ENCODE results near the gene CCR7. TPM values are rescaled to one million over a fixed set of nuclear protein-coding genes. Genes with fewer than 3 reads are reported as not detected.

Gene CCR7
- total and polyA plus RNA-seq, 2 of the 8 experiments (the other 6 are each of a cell fraction or from before 2014, with no cell fraction given): 0.12 to 0.17 TPM

DNA sequence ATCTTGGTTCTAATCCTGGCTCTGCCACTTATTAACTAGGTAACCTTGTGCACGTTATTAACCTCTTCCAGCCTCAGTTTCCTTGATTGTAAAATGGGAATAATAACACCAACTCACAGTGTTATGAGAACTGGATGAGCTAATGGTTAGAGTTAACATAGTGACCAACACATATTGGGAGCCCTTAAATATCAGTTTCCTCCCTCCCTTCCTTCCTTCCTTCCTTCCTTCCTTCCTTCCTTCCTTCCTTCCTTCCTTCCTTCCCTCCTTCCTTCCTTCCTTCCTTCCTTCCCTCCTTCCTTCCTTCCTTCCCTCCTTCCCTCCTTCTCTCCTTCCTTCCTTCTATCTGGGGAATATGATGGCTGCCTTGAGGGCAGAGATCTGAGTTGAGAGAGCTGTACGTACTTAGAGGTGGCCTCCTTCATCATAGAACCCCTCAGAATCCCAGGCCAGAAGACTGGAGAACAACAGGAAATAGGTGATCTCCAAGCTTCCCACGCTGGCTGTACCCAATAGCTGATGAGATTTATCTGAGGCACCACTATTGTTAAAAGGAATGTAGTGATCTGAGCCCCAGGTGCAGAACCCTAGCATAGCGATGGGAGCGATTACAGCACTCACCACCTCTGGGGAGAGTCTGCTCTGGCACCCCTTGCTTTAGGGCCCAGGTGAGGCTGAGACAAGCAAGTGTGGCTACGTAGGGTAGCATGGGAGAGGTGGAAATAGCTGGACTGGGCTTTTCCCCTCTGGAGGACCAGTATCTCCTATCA lies 26.2 kb downstream of the CCR7 start:
- Histone ChIP-seq H3K4ac (replicated peaks; ENCODE audit: insufficient read length, low read depth, low read length) (no peak overlapping the region), H3K79me2 (ENCODE audit: control insufficient read depth in 1 of 2, insufficient read depth in 2 of 2, low read length in 2 of 2) (no peaks in the 10 kb centered on the region), H4K20me1 (replicated peaks in 1 of 2; ENCODE audit: control insufficient read depth in 1 of 2, insufficient read depth in 2 of 2, low read length in 2 of 2) (peaks cover 0 to 1% of the 10 kb centered on the region in 2 experiments), H3K4me3 (ENCODE audit: extremely low read depth in 1 of 4, insufficient read depth in 2 of 4, low read depth in 3 of 4, low read length in 4 of 4) (no peak overlapping the region), H3K79me1 (ENCODE audit: low read depth, low read length) (no peaks in the 10 kb centered on the region), H3K23me2 (ENCODE audit: low read depth, low read length) (peaks cover 3% of the 10 kb centered on the region; the same call in 1 of the 2 replicates), H3K56ac (replicated peaks; ENCODE audit: insufficient read length, low read depth, low read length) (no peak overlapping the region), H3K4me2 (ENCODE audit: insufficient read depth in 1 of 2, low read depth in 2 of 2, low read length in 2 of 2) (no peak overlapping the region), H3K9ac (replicated peaks in 1 of 4; ENCODE audit: extremely low read depth in 1 of 4, low read depth in 3 of 4, low read length in 3 of 4) (no peak overlapping the region), H4K5ac (ENCODE audit: insufficient read length, low read depth, low read length) (no peak overlapping the region), H2BK120ac (replicated peaks; ENCODE audit: low read depth, low read length) (no peak overlapping the region), H4K91ac (replicated peaks; ENCODE audit: insufficient read length, low read length) (no peak overlapping the region), H2BK12ac (ENCODE audit: low read depth, low read length) (no peak overlapping the region), H2AFZ (ENCODE audit: low read length) (no peak overlapping the region), H2BK20ac (ENCODE audit: low read length) (no peak overlapping the region), H2BK15ac (ENCODE audit: low read length) (no peak overlapping the region), H3K27ac (ENCODE audit: low read depth, low read length) (no peak overlapping the region), H2AK5ac (ENCODE audit: low read depth, low read length) (no peak overlapping the region), H4K8ac (ENCODE audit: extremely low read depth, insufficient read depth, low read length) (no peak overlapping the region), H3K23ac (ENCODE audit: insufficient read length) (no peak overlapping the region), H3K9me3 (ENCODE audit: insufficient read depth in 2 of 2, low read depth in 1 of 2, low read length in 1 of 2) (no peaks in the 10 kb centered on the region), H3K18ac (ENCODE audit: extremely low read depth, low read length) (no peak overlapping the region), H3K14ac (ENCODE audit: insufficient read length) (no peak overlapping the region), H2BK5ac (ENCODE audit: low read depth, low read length) (no peak overlapping the region), H3K4me1 (replicated peaks in 1 of 4; ENCODE audit: control insufficient read depth in 3 of 4, insufficient read depth in 4 of 4, low read length in 3 of 4) (peaks cover 2 to 11% (median 5%) of the 10 kb centered on the region in 4 experiments; a peak in 6 of 7 replicates), H3K27me3 (replicated peaks in 1 of 4; ENCODE audit: control insufficient read depth in 3 of 4, extremely low read depth in 1 of 4, insufficient read depth in 3 of 4, low read length in 3 of 4) (no peaks in the 10 kb centered on the region; a peak in 1 of 7 replicates), H3K36me3 (ENCODE audit: control insufficient read depth in 2 of 4, insufficient read depth in 4 of 4, low read length in 3 of 4) (no peaks in the 10 kb centered on the region)
- ChIA-PET CTCF (ENCODE audit: partially characterized antibody) (interaction anchor here (0.5 to 19.4 kb wide), 18 partner anchors 10 to 540 kb away, joined by 3 to 435 read pairs (median 4); partner anchors contain the start of gene IGFBP4), POLR2A (ENCODE audit: partially characterized antibody) (interaction anchor here (0.5 to 1.6 kb wide), 5 partner anchors 13 to 217 kb away, joined by 3 read pairs; no protein-coding TSS in a partner anchor)
- WGBS, 2 experiments (ENCODE audit: extremely low coverage in 1 of 2, insufficient coverage in 1 of 2, insufficient read length in 1 of 2, insufficient replicate concordance in 2 of 2, low coverage in 1 of 2, low lambda C conversion rate in 2 of 2, missing lambda C conversion rate in 1 of 2): 85% methylated on average over 6 of the region's 6 CpGs; no CpG with 5 or more reads in 1 of the 2 experiments
- no peak for FAIRE-seq
- DNase-seq (ENCODE audit: low read depth in 1 of 2, low spot score in 2 of 2): no peak
- TF ChIP-seq CREB1 (IDR thresholded peaks at IDR 0.05): no peak
- TF ChIP-seq BCL11A (IDR thresholded peaks at IDR 0.05; ENCODE audit: low read depth in 2 of 2, low read length in 2 of 2): no peak
- no peak for TF ChIP-seq KDM5A (IDR thresholded peaks at IDR 0.05; ENCODE audit: low read length)
- TF ChIP-seq RAD21 (IDR thresholded peaks at IDR 0.05 in 1 of 2, conservative IDR thresholded peaks at IDR 0.05 in 1 of 2; ENCODE audit: low read depth in 2 of 2, low read length in 2 of 2): no peak
- TF ChIP-seq CBX5 (IDR thresholded peaks at IDR 0.05; ENCODE audit: low read depth, low read length): no peak
- no peak for TF ChIP-seq SIRT6 (IDR thresholded peaks at IDR 0.05; ENCODE audit: low read length)
- no peak for TF ChIP-seq MAFK (IDR thresholded peaks at IDR 0.05; ENCODE audit: low read depth, low read length)
- TF ChIP-seq, protein P1, sequence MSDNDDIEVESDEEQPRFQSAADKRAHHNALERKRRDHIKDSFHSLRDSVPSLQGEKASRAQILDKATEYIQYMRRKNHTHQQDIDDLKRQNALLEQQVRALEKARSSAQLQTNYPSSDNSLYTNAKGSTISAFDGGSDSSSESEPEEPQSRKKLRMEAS (IDR thresholded peaks at IDR 0.05): no peak
- no peak for TF ChIP-seq TEAD4 (IDR thresholded peaks at IDR 0.05; ENCODE audit: low read depth, low read length)
- no peak for TF ChIP-seq POLR2AphosphoS5 (IDR thresholded peaks at IDR 0.05; ENCODE audit: low read depth, low read length)
- no peak for TF ChIP-seq CHD2 (IDR thresholded peaks at IDR 0.05; ENCODE audit: low read length)
- TF ChIP-seq, protein P2, sequence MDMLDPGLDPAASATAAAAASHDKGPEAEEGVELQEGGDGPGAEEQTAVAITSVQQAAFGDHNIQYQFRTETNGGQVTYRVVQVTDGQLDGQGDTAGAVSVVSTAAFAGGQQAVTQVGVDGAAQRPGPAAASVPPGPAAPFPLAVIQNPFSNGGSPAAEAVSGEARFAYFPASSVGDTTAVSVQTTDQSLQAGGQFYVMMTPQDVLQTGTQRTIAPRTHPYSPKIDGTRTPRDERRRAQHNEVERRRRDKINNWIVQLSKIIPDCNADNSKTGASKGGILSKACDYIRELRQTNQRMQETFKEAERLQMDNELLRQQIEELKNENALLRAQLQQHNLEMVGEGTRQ (IDR thresholded peaks at IDR 0.05; ENCODE audit: low read length): no peak
